GM21717 (cell line): ENCODE data around the gene ALKAL2.
"Not testable (repeated sequence)": the region's sequence is repeated elsewhere in the genome, so short reads cannot be mapped to it uniquely, and the experiment has no call there.

Source experiments
- ATAC-seq: cut with Tn5 transposase; IDR thresholded peaks from one replicate; pipeline ENCODE4 v1.9.1; 2021; ENCODE audit warnings: mild to moderate bottlenecking, moderate library complexity; ENCODE audit not compliant: unreplicated experiment

Gene ALKAL2

GRCh38 chr2:287911-288757, at the start of gene ALKAL2:
Gene ALKAL2, minus strand, starts transcription at chr2:288091. Its CDS starts 256 bp downstream, at chr2:287835.
- no peak for ATAC-seq

- not testable (repeated sequence) for ATAC-seq
Observed at GRCh38 chr2:336949-337348, 49.1 kb upstream of the ALKAL2 start.

DNA sequence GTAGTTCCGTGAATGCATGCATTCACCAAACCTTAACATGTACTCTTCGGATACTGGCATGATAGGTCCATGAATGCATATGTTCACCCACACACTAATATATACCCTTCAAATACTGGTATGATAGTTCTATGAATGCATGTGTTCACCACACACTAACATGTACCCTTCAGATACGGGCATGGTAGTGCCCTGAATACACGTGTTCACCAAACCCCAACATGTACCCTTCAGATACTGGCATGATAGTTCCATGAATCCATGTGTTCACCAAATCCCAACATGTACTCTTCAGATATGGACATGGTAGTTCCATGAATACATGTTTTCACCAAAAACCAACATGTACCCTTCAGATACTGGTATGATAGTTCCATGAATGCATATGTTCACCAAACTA, 48.5 kb upstream of the ALKAL2 start:
- ATAC-seq: no peak

- no peak for ATAC-seq
Observed at GRCh38 chr2:332592-332991, 44.7 kb upstream of the ALKAL2 start.

DNA sequence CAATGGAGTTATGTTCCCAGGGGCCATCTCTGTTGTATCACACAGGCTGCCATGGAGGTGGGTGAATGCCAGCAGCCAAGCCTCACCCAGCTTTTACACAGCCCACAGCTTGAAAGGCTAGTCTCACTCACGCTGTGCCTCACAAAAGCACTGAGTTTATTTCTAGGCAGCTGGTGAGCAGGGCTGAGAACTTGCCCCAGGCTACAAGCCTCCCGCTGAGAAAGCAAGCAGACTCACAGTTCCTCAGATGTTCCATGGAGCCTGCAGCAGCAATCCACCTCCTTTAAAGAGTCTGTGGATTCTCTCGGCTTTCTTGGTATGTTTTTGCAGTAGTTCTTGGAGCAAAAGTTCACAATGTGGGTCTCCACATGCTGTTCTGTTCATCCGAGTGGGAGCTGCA, 40.9 kb upstream of the ALKAL2 start:
- ATAC-seq: no peak

DNA sequence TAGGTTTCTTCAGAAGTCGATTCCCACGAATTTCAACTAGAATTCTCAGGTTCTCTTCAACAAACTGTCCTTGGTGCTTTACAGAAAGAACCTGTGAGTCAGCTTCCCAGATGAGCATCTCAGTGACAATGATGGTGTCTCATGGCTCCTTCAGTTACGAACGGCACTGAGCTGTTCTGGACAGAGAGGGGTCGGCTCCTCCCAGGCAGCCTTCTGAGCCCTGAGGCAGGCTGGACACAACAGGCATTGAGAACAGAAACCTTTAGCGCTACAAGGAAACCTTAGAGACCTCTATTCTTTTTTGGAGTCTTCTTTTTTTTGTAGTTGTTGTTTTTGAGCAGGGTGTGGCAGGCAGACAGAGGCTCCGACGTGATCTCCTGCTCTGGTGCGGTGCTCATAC, 35.1 kb upstream of the ALKAL2 start:
- no peak for ATAC-seq

- no peak for ATAC-seq
Observed at GRCh38 chr2:322326-322725, 34.4 kb upstream of the ALKAL2 start.

DNA sequence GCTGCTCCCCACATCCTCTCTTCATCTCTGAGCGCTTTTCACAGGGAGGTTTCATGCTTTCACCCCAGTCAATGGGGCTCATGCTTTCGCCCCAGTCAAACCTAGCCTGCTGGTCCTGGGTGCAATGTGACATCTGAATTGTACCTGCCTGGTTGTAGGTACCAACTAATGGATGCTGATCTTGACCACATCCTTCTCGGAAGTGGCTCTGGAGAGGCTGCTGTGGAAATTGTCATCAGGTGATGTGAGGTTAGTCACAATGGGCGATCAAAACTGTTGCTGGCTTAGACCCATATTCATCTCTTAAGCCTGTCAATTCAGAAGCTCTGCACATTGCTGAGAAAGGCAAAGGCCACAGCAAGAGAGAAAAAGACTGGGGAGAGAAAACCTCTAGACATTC, 32.7 kb upstream of the ALKAL2 start:
- no peak for ATAC-seq

DNA sequence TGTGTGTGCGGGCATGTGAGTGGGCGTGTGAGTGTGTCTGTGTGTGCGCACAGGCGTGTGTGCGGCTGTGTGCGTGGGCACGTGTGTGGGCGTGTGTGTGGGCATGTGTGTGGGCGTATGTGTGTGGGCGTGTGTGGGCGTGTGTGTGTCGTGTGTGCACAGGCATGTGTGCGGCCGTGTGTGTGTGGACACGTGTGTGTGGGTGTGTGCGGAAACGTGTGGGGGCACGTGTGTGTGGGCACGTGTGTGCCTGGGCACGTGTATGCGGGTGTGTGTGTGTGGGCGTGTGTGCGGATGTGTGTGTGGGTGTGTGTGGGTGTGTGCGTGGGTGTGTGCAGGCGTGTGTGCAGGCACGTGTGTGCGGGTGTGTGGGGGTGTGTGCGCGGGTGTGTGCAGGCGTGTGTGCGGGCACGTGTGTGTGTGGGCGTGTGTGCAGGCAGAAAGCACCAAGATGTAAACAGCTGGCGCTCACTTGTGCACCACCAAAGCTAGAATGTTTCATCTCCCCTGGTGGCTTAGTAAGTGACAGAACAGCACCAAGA, 31.2 kb upstream of the ALKAL2 start:
- ATAC-seq: no peak

- no peak for ATAC-seq
Observed at GRCh38 chr2:317501-318424, 29.9 kb upstream of the ALKAL2 start.

DNA sequence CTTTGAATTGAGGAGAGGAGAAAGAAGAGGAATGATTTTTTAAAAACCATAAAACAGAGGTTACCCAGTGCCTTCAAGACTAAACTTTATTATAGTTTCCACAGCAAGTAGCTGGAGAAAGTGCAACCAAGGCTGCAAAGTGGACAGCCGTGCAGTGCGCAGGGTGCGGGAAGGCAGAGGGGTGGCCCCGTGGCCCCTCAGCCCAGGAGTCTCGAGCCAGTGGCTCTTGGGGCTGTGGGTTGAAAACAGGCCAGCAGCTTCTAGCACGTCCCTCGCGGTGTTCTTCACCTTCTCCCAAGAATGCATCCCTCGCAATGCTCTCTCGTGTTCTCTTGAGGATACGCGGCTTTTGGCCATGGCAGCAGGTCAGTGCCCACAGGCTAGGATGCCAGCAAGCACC, 28.5 kb upstream of the ALKAL2 start:
- ATAC-seq: no peak

GRCh38 chr2:315925-316324, 28.0 kb upstream of the ALKAL2 start:
- ATAC-seq: not testable (repeated sequence)

DNA sequence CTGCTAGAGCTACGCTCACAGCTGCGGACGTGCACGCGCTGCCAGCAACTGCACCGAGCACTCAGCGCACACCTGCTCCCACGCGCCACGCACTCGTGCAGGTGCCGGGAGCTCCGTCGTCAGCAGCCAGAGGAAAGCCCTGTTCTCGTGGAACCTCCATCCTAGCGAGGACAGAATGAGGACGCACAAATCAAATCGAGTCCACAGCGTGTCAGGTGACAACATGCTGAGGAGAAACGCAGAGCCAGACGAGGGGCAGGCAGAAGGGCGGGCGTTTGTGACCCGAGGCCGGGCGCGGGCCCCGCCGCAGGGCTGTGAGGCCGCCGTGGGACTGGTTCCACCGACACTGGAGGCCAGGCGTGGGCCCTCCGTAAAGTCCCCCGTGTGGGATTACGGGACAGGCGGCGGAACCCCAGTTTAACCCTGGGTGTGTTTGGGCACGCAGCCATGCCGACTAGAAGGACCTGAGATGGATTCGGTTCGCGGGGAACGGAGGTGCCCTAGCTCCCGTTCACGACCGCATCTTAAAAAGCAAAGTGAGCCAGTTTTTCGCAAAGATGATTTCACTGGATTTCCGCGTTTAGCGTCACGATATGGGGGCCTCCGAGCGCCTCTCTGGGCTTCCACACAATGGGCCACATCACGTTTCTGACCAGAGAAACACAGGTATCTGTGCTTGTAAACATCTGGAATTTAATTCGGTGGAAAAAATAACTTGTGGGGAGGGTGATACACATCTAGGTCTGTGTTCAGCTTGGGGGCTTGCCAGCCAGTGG, 26.9 kb upstream of the ALKAL2 start:
- no peak for ATAC-seq

DNA sequence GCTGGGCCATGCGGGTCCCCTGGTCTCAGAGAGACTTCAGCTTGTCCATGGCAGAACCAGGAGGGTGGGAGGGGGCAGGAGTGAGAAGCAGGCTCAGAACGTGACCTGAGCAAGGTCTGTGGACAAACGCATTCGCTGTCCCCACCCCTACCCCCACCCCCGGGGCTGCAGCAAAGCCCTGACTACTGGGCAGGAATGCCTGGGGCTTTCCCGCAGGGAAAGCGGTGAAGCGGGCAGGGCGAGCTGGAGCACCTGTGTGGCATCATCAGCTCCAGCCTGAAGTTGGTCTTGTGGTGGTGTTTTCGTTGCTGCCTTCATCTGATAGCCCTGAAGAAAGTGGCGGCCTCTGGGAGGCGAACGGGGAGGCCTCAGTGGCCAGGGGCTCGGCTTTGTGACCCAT, 26.1 kb upstream of the ALKAL2 start:
- no peak for ATAC-seq

- ATAC-seq: no peak
Observed at GRCh38 chr2:310994-311393, 23.1 kb upstream of the ALKAL2 start.

- no peak for ATAC-seq
Observed at GRCh38 chr2:309954-310510, 22.1 kb upstream of the ALKAL2 start.

- ATAC-seq: no peak
Observed at GRCh38 chr2:309148-309953, 21.5 kb upstream of the ALKAL2 start.

GRCh38 chr2:305366-305765, 17.5 kb upstream of the ALKAL2 start:
- ATAC-seq: no peak

DNA sequence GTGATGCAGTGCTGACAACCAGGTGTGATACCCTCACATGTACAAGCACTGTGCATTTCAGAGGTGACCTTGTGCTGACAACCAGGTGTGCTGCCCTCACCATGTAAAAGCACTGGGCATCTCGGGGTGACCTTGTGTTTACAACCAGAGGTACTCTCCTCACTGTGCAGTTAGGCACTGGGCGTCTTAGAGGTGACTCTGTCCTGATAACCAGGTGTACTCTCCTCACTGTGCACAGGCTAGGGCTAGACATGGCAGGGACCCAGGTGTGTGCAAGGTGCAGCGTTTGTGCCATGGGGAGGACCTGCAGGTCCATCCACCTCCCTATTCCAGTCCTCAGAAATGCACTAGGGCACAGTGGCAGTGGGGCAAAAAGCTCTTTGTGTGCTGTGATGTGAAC, 8.5 kb upstream of the ALKAL2 start:
- no peak for ATAC-seq

- ATAC-seq: no peak
Observed at GRCh38 chr2:295090-295489, 7.2 kb upstream of the ALKAL2 start.
